HG02623 (cell line): ENCODE results near the gene SND1.
"Not testable (repeated sequence)": the region's sequence is repeated elsewhere in the genome, so short reads cannot be mapped to it uniquely, and the experiment has no call there.

Experiments used
- ATAC-seq: cut with Tn5 transposase; IDR thresholded peaks from one replicate; pipeline ENCODE4 v1.9.1; 2021; ENCODE audit warnings: moderate library complexity; ENCODE audit not compliant: unreplicated experiment

The SND1 gene

DNA sequence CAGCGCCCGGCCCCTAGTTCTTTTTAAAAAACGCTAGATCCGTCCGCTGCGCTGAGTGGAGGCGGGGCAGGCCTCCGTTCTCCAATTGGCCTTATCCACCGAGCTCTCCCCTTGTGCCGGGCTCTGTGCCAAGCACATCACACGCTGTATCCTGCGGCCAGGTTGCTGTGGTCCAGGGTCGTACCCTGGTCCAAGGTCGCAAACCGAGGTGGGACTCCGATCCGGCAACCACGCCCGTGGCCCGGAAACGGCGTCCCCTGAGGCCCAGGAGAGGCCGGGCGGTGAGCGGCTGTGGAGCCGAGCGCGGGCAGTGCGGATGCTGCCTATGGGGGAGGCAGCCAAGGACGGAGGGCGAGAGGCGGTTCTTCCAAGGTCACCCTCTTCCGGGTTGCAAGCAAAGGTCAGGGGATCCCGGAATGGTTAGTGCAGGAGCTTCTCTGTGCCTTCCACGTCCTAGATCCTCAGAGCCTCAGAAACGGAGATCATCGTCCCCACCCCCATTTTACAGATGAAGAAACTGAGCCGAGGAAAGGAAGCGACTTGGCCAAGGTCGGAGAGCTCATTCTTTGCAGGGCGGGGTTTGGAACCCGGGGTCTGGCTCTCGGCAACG, 451.6 kb downstream of the SND1 start:
- no peak for ATAC-seq

DNA sequence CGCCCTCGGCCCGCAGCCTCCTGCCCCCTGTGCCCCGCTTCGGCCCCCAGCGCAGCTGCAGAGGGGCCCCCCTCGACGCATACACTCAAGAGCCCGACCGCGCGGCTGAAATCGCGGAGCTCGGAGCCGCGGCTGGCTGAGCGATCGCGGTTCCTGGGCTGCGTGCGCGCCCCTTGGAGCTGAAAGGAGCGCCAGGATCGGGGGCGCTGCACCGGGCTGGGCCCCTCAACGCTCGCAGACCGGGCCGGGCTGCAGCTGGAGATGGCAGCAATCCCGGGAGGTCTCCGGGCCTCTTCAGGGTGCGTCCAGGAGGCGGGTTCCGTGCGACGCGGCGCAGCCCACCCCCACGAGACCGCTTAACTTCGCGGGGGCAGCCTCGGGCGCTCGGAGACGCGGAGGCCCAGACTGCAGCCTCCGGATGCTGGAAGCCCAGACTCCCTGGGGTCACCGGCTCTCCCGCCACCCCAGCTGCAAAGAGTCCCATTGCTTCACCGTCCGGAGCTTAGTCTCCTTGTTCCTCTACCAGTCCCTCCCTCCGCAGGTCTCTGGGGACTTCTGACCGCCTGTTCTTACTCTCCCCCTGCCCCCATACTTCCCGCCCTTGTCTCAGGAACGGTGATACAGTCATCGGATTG, 452.2 kb downstream of the SND1 start:
- no peak for ATAC-seq

- no peak for ATAC-seq
Measured at GRCh38 chr7:128105228-128106022, 453.4 kb downstream of the SND1 start.

DNA sequence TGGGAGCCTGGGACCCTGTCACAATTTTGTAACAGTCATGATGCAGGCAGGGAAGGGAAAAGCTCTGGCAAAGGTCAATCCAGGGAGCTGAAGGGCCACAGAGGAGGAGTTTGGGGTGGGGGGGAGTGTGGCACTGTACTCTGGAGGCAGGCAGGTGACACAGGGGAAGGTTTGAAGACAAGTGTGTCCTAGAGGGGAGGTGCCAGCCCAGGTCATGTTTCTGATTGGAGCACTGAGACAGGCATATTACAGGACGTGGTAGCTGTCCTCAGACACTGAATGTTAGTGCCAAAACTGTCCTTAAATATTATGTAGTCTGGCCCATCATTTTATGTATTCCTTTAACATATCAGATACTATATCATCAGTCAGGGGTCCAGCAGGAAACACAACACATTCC, 454.8 kb downstream of the SND1 start:
- ATAC-seq, result no peak

GRCh38 chr7:128107516-128107915, 455.5 kb downstream of the SND1 start:
- not testable (repeated sequence) for ATAC-seq

GRCh38 chr7:128108129-128108528, 456.1 kb downstream of the SND1 start:
- ATAC-seq, result no peak

- peak; percentile 94 for ATAC-seq
Measured at GRCh38 chr7:128108641-128109423, 456.8 kb downstream of the SND1 start.

DNA sequence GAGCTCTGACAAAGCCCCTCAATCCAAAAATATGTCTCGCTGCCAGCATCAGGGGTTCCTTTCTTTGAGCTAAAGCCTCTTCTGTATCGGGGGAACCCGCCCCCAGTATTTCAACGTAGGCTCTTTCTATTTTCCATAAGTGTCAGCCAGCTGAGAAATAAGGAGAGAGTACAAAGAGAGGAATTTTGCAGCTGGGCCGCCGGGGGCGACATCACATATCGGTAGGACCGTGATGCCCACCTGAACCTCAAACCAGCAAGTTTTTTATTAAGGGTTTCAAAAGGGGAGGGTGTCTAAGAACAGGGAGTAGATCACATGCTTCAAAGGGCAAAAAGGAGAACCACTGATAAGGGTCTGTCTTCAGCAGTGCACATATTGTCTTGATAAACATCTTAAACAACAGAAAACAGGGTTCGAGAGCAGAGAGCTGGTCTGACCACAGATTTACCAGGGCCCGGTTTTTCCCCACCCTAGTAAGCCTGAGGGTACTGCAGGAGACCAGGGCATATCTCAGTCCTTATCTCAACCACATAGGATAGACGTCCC, 457.5 kb downstream of the SND1 start:
- ATAC-seq, result not testable (repeated sequence)

DNA sequence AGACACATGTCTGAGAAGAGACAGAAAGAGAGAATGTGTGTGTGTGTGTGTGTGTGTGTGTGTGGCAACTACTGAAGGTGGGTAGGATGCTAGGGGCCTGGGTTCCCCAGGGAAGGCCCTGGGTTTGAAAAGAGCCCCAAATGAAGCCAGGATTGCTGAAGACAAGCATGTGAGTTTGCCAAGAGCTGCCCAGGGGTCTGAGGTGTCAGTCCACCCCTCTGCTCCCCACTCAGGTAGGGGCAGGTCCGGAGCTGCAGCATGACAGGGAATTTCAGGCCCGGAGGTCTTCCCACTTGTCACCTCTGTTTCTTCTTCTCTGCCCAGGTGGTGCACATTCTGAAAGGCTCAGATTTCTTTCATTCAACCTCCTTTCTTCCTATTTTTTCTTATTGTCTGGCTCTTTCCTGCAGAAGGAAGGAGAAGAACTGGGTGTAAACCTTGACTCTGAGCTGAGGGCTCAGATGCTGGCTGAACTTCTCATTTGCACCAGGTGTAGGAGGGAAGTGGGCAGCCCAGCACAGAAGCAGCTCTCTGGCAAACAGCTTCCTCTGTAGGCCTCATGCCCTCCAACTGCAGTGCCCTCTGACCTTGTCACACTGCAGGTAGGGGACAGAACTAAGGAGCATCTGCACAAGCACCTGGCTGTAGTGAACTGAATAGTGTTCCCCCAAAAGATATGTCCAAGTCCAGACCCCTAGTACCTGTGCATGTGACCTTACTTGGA, 458.8 kb downstream of the SND1 start:
- no peak for ATAC-seq

GRCh38 chr7:128112018-128112780, 460.2 kb downstream of the SND1 start:
- no peak for ATAC-seq

- no peak for ATAC-seq
Measured at GRCh38 chr7:128112781-128113221, 460.8 kb downstream of the SND1 start.

DNA sequence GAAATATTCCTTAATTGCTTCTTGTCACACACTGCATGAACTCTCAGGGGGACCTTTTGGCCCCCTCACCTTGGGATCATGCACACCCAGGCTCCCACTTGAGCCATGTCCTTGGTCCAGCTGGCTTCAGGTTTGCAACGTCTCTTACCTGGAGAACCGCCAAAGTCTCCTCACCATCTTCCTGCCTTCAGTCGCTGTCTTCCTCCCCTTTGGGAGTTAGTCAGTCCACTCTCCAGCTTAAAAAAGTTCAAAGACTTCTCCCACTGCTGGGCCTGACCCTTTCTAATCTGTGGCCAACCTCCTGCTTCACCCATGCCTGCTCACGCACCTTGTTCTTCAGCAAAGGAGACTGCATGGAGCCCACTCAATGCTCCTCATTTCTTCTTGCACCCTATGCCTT, 461.8 kb downstream of the SND1 start:
- no peak for ATAC-seq

DNA sequence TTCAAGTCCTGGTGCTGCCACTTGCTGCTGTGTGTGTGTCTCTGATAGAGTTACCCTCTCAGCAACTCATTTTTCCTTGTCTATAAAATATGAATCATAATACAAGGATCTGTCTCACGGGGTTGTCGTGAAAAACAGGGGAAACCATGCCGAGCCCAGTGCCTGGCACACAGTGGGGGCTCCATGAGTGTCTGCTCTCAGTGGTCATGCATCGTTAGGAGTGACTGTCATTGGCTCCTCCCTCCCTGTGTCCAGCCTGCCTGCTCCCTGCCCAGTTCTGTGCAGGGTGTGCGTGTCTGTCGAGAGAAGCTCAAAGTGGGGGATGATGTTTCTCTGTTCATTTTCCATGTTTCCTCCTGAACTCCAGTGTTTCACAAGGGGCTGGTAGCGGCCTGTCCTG, 462.8 kb downstream of the SND1 start:
- no peak for ATAC-seq

DNA sequence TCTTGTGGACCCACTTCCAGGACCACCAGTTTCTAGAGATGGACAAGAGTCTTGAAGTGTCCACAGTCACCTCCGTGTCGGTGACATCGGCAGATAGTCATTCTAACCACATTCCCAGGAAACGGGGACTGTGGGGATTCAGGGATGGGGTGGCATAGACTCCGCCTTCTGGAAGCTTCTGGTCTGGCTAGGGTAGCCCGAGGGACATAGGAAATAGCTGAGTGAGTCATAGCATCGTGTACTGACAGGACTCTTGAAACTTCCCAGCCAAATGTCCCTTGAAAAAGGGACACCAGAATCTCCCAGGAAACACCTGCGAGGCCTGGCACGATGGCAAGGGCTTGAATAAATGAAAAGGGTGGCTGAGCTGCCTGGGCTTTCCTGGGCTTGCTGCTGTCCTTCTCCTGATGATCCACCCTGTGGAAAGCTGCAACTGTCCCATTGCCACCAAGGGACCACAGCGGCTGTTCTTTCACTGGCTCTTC, 463.4 kb downstream of the SND1 start:
- ATAC-seq, result no peak

GRCh38 chr7:128115821-128116723, 464.1 kb downstream of the SND1 start:
- ATAC-seq, result no peak

DNA sequence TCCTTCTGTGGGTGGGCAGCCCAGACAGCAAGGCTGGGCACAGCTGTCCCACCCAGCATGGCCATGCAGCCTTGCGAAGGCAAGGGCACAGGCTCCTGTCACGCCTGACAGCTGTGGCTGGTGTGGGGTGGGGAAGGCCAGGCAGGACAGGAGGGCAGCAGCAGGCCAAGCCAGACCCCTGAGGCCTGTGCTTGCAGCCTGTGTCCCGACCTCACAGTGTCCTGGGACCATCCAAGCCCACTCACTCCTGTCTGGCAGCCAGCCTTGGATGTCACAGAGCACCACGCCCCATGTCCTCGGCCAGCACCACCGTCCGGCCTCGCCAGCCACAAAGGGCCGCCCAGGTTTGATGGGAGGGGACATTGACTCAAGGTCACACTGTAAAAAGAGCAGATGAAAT, 464.7 kb downstream of the SND1 start:
- no peak for ATAC-seq

DNA sequence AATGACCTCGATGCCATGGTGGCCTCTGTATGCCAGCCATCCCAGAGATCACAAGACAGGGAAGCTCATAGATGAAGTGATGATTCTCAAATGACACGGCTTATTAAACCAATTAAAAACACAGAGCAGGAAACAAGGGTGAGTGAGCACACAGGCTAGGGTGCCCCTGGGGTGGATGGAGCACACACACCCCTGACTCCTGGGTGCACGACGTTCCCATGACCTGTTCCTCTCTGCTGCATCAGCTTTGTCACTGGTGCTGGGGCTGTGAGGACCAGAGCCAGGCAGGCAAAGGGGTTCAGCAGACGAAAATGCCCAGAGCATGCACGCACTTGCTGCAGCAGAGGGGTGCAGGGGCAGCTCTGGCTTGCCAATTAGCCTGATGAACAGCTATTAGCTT, 465.7 kb downstream of the SND1 start:
- no peak for ATAC-seq

- no peak for ATAC-seq
Measured at GRCh38 chr7:128119036-128119435, 467.0 kb downstream of the SND1 start.
